ENCODE measurements around the gene TMEM200C. TPM values are rescaled to one million over a fixed set of nuclear protein-coding genes. Genes with fewer than 3 reads are reported as not detected.

Gene TMEM200C
- 0.07 TPM in 1 of 2 replicates, not detected in the other for total RNA-seq

DNA sequence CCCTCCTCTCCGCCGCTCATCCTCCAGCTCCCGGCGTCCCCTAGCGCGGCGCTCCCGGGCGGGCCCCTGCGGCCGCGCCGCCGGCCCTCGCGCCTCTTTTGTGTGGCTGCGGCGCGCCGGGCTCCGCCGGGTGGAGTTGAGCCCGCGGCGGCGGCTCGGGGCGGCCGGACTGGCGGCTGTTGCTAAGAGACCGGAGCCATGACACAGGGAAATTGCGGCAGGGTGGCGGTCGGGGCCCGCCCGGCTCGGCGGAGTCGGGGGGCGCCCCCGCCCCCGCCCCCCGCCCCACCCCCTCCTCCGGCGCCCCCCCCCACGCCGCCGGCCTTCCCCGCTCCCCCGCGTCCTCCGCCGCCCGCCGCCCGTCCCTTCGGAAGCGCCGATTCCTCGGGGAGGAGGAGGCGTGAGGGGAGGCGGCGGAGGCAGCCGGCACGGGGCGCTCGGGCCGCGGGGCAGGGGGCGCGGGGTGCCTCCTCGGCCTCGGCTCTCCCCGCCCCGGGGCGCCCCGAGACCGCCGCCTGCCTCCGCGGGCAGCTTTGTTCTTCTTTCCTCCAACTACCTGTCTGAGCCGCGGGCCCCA lies at the start of gene TMEM200C:
TMEM200C (minus strand) TSS at position 224 of the 577 bp plus-strand sequence. CDS start 3,459 bp downstream, outside the sequence.
- H3K4me3 Mint-ChIP-seq: no peak within 1 kb of the TSS
- H3K27me3 Mint-ChIP-seq (ENCODE audit: insufficient read depth): peaks cover 64% of the 10 kb centered on the region
- peaks cover 1% of the 10 kb centered on the region for H3K36me3 Mint-ChIP-seq (ENCODE audit: low read depth)
- no peaks in the 10 kb centered on the region for H3K4me1 Mint-ChIP-seq (ENCODE audit: low read depth)
- H3K27ac Mint-ChIP-seq: no peak within 1 kb of the TSS
- DNase-seq (ENCODE audit: low spot score): no peak
- intact Hi-C loops (cut with micrococcal nuclease): loop anchor here (10.0 kb wide), 2 partner anchors 291 to 821 kb away; no protein-coding TSS in a partner anchor
- no peaks in the 10 kb centered on the region for H3K9me3 Mint-ChIP-seq

DNA sequence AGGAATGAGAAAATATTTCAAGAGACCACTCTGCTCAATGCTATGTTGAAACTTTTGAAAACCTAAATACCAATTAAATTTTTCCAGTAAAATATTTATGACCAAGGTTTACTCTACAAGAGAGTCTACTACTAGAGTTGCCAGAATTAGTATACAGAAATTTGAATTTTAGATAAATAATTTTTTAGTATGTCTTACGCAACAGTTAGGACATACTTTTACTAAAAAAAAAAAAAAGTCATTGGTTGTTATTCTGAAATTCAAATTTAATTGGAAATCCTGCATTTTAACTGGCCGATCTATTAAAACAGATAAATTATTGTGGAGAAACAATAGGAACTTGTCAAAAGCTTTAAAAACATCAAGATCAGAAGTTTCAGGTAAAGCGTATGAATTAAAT lies 49.1 kb upstream of the TMEM200C start:
- Mint-ChIP-seq H3K9me3 (no peaks in the 10 kb centered on the region), H3K27me3 (ENCODE audit: insufficient read depth) (peaks cover 6% of the 10 kb centered on the region), H3K36me3 (ENCODE audit: low read depth) (no peaks in the 10 kb centered on the region), H3K4me1 (ENCODE audit: low read depth) (no peaks in the 10 kb centered on the region), H3K4me3 (no peak overlapping the region), H3K27ac (no peak overlapping the region)
- no peak for DNase-seq (ENCODE audit: low spot score)
- intact Hi-C loops (cut with micrococcal nuclease): loop anchor here (10.0 kb wide), 1 partner anchor 60 kb away; no protein-coding TSS in a partner anchor

- Mint-ChIP-seq H3K36me3 (ENCODE audit: low read depth) (no peaks in the 10 kb centered on the region), H3K4me1 (ENCODE audit: low read depth) (no peaks in the 10 kb centered on the region), H3K4me3 (no peak overlapping the region), H3K27ac (no peak overlapping the region), H3K9me3 (no peaks in the 10 kb centered on the region), H3K27me3 (ENCODE audit: insufficient read depth) (peaks cover 6% of the 10 kb centered on the region)
- no peak for DNase-seq (ENCODE audit: low spot score)
- intact Hi-C loops (cut with micrococcal nuclease): loop anchor here (10.0 kb wide), 1 partner anchor 61 kb away; no protein-coding TSS in a partner anchor
Measured at GRCh38 chr18:5943514-5943913, 48.2 kb upstream of the TMEM200C start.

DNA sequence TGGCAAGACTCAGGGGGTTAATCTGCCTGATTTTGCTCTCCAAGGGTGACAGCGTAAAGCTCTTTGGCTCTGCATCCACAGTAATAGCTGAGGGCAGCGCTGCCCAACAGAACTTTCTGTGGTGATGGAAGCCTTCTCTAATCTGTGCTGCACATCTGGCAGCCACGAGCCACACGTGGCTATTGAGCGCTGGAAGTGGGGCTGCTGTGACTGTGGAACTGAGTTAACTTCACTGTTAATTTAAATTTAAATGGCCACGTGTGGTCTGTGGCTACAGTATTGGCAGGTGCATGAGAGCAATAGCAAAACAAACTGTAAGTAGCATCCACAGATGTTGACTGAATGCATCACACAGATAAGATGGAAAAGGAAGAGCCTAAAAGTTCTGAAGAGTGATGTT lies 47.3 kb upstream of the TMEM200C start:
- Mint-ChIP-seq H3K4me3 (no peak overlapping the region), H3K4me1 (ENCODE audit: low read depth) (no peaks in the 10 kb centered on the region), H3K27ac (no peak overlapping the region), H3K27me3 (ENCODE audit: insufficient read depth) (peaks cover 5% of the 10 kb centered on the region), H3K36me3 (ENCODE audit: low read depth) (no peaks in the 10 kb centered on the region), H3K9me3 (no peaks in the 10 kb centered on the region)
- DNase-seq (ENCODE audit: low spot score): no peak
- intact Hi-C loops (cut with micrococcal nuclease): loop anchor here (10.0 kb wide), 1 partner anchor 62 kb away; no protein-coding TSS in a partner anchor

DNA sequence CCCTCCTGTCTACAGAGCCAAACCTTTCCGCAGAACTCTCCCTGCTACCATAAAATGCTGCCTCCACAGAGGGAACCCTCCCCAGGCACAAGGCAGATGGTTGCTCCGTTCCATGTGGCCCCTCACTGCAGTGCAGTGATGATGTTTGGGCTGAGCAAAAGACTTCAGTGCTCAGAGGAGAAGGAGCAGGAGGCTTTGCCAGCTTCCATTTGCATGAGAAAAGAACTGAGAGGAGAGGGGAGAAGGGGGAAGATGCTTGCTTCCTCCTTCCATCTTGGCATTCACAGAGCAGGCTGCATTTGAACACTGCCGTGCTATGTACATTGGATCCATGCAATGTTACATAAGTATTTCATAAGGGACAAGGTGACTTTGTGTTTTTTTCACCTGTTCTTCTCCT lies 46.6 kb upstream of the TMEM200C start:
- no peak overlapping the region for H3K27ac Mint-ChIP-seq
- peaks cover 3% of the 10 kb centered on the region for H3K27me3 Mint-ChIP-seq (ENCODE audit: insufficient read depth)
- no peaks in the 10 kb centered on the region for H3K4me1 Mint-ChIP-seq (ENCODE audit: low read depth)

GRCh38 chr18:5939801-5940667 lies 44.7 kb upstream of the TMEM200C start:
- Mint-ChIP-seq H3K36me3 (ENCODE audit: low read depth) (no peaks in the 10 kb centered on the region), H3K27me3 (ENCODE audit: insufficient read depth) (peaks cover 3% of the 10 kb centered on the region), H3K4me1 (ENCODE audit: low read depth) (no peaks in the 10 kb centered on the region), H3K4me3 (no peak overlapping the region), H3K27ac (no peak overlapping the region), H3K9me3 (no peaks in the 10 kb centered on the region)
- no peak for DNase-seq (ENCODE audit: low spot score)
- intact Hi-C loops (cut with micrococcal nuclease): loop anchor here (10.0 kb wide), 1 partner anchor 65 kb away; no protein-coding TSS in a partner anchor

More for the DNA sequence above, 46.6 kb upstream of the TMEM200C start:
- no peaks in the 10 kb centered on the region for H3K36me3 Mint-ChIP-seq (ENCODE audit: low read depth)
- no peak overlapping the region for H3K4me3 Mint-ChIP-seq
- intact Hi-C loops (cut with micrococcal nuclease): loop anchor here (10.0 kb wide), 1 partner anchor 63 kb away; no protein-coding TSS in a partner anchor
- no peak for DNase-seq (ENCODE audit: low spot score)
- H3K9me3 Mint-ChIP-seq: no peaks in the 10 kb centered on the region

GRCh38 chr18:5937795-5938194 lies 42.5 kb upstream of the TMEM200C start:
- no peak overlapping the region for H3K27ac Mint-ChIP-seq
- H3K27me3 Mint-ChIP-seq (ENCODE audit: insufficient read depth): no peaks in the 10 kb centered on the region
- intact Hi-C loops (cut with micrococcal nuclease): no loop called here
- no peak overlapping the region for H3K4me3 Mint-ChIP-seq
- H3K36me3 Mint-ChIP-seq (ENCODE audit: low read depth): no peaks in the 10 kb centered on the region
- DNase-seq (ENCODE audit: low spot score): no peak
- H3K4me1 Mint-ChIP-seq (ENCODE audit: low read depth): no peaks in the 10 kb centered on the region
- H3K9me3 Mint-ChIP-seq: no peaks in the 10 kb centered on the region

DNA sequence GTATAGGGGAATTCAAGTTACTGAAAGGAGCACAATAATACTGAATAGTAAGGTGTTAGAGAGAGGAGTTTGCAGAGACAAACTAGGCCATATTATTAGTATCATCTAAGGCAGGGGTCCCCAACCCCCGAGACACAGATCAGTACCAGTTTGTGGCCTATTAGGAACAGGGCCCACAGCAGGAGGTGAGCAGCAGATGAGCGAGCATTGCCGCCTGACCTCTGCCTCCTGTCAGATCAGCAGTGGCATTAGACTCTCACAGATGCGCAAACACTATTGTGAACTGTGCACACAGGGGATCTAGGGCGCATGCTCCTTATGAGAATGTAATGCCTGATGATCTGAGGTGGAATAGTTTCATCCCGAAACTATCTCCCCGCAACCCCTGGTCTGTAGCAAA lies 41.8 kb upstream of the TMEM200C start:
- Mint-ChIP-seq H3K27ac (no peak overlapping the region), H3K9me3 (no peaks in the 10 kb centered on the region), H3K27me3 (ENCODE audit: insufficient read depth) (no peaks in the 10 kb centered on the region), H3K4me1 (ENCODE audit: low read depth) (no peaks in the 10 kb centered on the region), H3K36me3 (ENCODE audit: low read depth) (no peaks in the 10 kb centered on the region), H3K4me3 (no peak overlapping the region)
- DNase-seq (ENCODE audit: low spot score): no peak
- intact Hi-C loops (cut with micrococcal nuclease): no loop called here

GRCh38 chr18:5930789-5931188 lies 35.5 kb upstream of the TMEM200C start:
- no peaks in the 10 kb centered on the region for H3K27me3 Mint-ChIP-seq (ENCODE audit: insufficient read depth)
- DNase-seq (ENCODE audit: low spot score): no peak
- no peaks in the 10 kb centered on the region for H3K4me1 Mint-ChIP-seq (ENCODE audit: low read depth)
- H3K27ac Mint-ChIP-seq: no peak overlapping the region
- peaks cover 5% of the 10 kb centered on the region for H3K9me3 Mint-ChIP-seq
- no peaks in the 10 kb centered on the region for H3K36me3 Mint-ChIP-seq (ENCODE audit: low read depth)
- no peak overlapping the region for H3K4me3 Mint-ChIP-seq
- intact Hi-C loops (cut with micrococcal nuclease): no loop called here

DNA sequence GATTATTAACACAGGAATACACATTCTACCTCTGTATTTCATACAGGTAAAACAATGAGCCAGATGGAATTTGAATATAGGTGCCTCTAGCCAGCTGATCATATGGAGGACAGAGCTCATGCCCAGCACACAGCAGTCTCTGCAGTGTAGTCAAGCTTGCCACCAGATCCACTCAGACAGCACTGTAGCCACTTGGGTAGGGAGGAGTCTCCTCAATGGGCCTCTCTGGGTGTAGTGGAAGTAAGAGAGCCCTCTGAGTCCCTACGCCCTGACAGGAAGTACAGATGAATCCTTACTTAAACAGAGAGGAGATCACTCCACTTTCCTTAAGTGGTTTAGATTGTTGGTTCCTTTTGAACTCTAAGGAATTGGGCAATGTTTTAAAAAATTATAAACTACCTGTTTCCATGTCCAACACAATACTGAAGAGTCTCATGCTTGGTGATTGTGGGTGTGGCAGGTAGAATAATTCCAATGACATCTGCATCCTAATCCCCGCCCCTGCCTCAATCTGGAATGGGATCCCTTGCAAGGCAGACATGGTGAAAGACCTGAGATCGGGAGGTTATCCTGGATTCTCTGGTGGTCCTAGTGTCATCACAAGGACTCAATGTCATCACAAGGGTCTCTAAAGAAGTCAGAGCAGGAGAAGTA lies 23.0 kb upstream of the TMEM200C start:
- Mint-ChIP-seq H3K4me1 (ENCODE audit: low read depth) (no peaks in the 10 kb centered on the region), H3K9me3 (no peaks in the 10 kb centered on the region), H3K27ac (no peak overlapping the region), H3K4me3 (no peak overlapping the region), H3K27me3 (ENCODE audit: insufficient read depth) (no peaks in the 10 kb centered on the region), H3K36me3 (ENCODE audit: low read depth) (no peaks in the 10 kb centered on the region)
- DNase-seq (ENCODE audit: low spot score): no peak
- intact Hi-C loops (cut with micrococcal nuclease): no loop called here

DNA sequence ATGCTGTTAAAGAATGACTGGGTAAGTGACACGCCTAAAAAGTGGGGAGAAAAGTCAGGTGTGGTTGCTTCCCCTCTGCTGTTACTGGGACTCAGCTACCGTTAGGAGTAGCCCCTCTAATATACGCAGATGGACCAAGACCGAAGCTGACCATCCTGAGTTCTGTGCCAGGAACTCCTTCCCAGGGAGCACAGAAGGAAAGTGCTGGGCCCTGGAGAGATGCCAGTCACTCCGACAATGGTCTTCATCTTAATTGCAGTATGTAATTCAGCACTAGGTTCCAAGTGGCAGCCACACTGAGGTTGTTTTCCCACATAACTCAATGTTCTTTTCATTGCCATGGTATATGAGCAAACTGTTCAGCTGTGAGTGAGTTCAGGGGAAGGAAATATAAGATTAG lies 19.6 kb upstream of the TMEM200C start:
- no peak for DNase-seq (ENCODE audit: low spot score)
- H3K36me3 Mint-ChIP-seq (ENCODE audit: low read depth): no peaks in the 10 kb centered on the region
- H3K4me1 Mint-ChIP-seq (ENCODE audit: low read depth): no peaks in the 10 kb centered on the region
- no peak overlapping the region for H3K4me3 Mint-ChIP-seq
- H3K27ac Mint-ChIP-seq: no peak overlapping the region
- intact Hi-C loops (cut with micrococcal nuclease): no loop called here
- no peaks in the 10 kb centered on the region for H3K9me3 Mint-ChIP-seq
- peaks cover 2% of the 10 kb centered on the region for H3K27me3 Mint-ChIP-seq (ENCODE audit: insufficient read depth)

- Mint-ChIP-seq H3K9me3 (no peaks in the 10 kb centered on the region), H3K4me3 (no peak overlapping the region), H3K27me3 (ENCODE audit: insufficient read depth) (peaks cover 2% of the 10 kb centered on the region)
Measured at GRCh38 chr18:5914016-5914415, 18.7 kb upstream of the TMEM200C start.

DNA sequence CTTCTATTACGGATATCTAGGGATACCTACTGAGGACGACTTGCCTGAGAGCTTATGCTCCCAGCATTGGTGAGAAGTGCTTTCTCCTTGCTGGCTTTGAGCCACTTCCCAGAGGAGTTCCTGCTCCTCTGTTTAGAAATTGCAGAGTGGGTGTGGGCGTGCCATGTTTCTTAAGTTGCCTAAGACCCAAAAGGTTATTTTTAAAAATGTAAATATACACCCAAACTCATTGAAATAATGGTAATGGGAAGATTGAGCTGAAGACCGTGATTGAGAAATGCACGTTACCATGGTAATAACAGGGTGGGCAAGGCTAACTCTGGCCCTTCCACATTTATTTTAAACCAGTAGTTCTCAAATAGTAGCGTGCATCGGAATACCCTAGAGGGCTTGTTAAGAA lies 17.2 kb upstream of the TMEM200C start:
- DNase-seq (ENCODE audit: low spot score): no peak
- Mint-ChIP-seq H3K9me3 (no peaks in the 10 kb centered on the region), H3K27ac (no peak overlapping the region), H3K4me1 (ENCODE audit: low read depth) (no peaks in the 10 kb centered on the region), H3K4me3 (no peak overlapping the region), H3K36me3 (ENCODE audit: low read depth) (no peaks in the 10 kb centered on the region), H3K27me3 (ENCODE audit: insufficient read depth) (peaks cover 2% of the 10 kb centered on the region)
- intact Hi-C loops (cut with micrococcal nuclease): no loop called here

More at GRCh38 chr18:5914016-5914415, 18.7 kb upstream of the TMEM200C start:
- Mint-ChIP-seq H3K36me3 (ENCODE audit: low read depth) (no peaks in the 10 kb centered on the region), H3K4me1 (ENCODE audit: low read depth) (no peaks in the 10 kb centered on the region), H3K27ac (no peak overlapping the region)
- intact Hi-C loops (cut with micrococcal nuclease): no loop called here
- DNase-seq (ENCODE audit: low spot score): no peak
